Caki2 (cell line): ENCODE data around the gene LNPEP. TPM values are rescaled to one million over a fixed set of nuclear protein-coding genes. Genes with fewer than 3 reads are reported as not detected.
A peak's percentile ranks its signal among the peaks of the same experiment; 100 is the strongest.

Experiments used
- DNase-seq: peaks from one replicate; pipeline ENCODE4 v3.0.0-alpha.2; 2015; ENCODE audit warnings: low read depth
- in situ Hi-C: cut with HindIII; loops from 2 replicates; pipeline ENCODE4 v1.10.0; 2016; ENCODE audit warnings: low sequenced_read_pairs, low pct_unique_long_range_greater_than_20kb, mixed read lengths
- total RNA-seq: library from RNA; depleted of rRNA; stranded (reverse); fragments of >200 nt; shearing (Covaris generic); gene quantifications from 2 replicates; pipeline ENCODE4 v1.2.3, GENCODE V29; 2014; ENCODE audit warnings: low replicate concordance; rRNA removed

LNPEP gene
- 12.9 and 41.0 TPM in 2 replicates for total RNA-seq

DNA sequence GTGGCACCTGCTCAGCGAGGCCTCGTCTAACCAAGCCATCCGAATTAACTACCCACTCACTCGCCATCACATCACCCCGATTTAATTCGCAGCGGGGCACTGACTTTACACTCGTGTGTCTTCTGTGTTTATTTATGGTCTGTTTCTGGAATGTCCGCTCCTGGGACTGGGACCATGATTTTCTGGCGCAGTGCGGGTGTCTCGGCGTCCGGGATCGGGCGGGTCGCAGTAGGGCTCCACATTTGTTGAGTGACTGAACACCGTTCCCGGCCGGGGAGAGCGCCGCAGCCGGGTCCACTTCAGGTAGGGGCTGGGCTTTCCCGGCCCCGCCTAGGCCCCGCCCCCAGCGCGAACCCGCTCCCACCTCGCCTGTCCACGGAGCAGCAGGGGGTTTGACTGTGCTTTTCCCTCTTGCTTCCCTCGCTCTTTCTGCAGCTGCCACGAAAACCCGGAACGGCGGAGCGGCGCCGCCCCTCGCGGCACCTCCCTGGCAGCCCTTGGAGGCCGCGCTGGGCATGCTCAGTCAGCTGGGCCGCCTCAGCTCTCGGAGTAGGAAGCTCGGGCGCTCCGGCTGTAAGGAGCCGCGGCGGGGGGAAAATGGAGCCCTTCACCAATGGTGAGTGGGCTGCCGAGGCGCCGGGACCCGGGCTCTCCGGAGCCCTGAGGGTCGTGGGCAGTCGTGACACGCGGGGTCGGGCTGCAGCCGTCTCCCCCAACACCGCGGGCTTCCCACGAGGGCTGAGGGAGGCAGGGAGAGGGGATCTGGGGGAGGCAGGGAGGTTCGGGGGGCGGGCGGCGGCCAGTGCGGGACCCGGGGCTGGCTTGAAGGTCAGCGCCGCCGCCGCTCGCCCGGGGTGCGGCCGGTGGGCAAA is at the start of gene LNPEP:
TSS of gene LNPEP (plus strand) at position 522 of the 872 bp plus-strand sequence. CDS start at position 598, 76 bp downstream.
- peak; percentile 97 for DNase-seq
- in situ Hi-C loops = no loop called here

DNA sequence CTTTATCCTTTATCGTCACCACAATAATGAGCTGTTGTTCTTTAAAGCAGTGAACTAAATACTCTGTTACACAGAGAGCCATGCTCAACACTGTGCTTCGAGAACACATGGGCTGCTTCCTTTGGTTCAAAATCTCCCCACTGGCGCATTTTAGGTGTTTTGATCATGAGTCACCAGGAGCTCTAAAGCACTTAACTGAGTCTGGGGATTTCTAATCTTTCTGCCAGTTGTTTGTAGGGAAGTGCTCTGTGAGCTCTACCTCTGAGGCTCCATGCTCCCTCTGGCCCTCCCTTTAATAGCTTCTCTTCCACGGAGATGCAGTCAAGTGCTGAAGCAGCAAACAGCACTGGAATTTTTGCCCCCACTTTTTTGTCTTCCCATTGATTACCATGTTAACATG is 42.5 kb upstream of the LNPEP start:
- in situ Hi-C loops = no loop called here
- peak; percentile 54 for DNase-seq

DNA sequence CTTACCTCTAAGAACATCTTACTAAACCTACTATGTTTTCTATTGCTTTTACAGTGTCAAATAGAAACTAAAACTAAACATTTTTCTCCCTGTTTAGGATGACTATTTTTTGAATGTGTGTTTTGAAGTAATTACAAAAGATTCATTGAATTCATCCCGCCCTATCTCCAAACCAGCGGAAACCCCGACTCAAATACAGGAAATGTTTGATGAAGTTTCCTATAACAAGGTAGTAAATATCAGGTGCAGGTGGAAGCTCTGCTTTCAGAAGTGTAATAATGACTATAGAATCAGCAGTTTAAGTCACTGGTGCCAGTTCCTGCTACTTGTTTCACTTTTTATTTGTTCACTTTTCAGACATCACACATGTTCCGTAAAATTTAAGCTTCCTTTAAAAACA is 39.6 kb upstream of the LNPEP start:
- in situ Hi-C loops = no loop called here

DNA sequence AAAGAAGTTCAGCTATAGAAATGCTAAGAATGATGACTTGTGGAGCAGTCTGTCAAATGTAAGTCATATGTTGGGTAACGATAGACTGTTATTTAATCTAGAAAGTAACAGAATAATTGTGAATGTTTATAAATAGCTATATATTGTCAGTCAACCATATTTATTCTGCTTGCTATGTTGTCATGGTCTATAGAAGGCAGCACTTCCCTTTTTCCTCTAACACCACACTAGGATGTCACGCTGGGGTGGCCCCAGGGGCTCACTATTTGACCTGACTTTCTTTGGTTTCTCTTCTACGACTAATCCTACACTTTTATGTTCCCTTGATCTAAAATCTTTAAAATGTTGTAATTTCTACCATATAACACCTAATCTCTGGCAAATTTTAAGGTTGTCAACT is 39.1 kb upstream of the LNPEP start:
- no peak for DNase-seq
- in situ Hi-C loops = no loop called here

More for the DNA sequence above, 39.6 kb upstream of the LNPEP start:
- DNase-seq = no peak

DNA sequence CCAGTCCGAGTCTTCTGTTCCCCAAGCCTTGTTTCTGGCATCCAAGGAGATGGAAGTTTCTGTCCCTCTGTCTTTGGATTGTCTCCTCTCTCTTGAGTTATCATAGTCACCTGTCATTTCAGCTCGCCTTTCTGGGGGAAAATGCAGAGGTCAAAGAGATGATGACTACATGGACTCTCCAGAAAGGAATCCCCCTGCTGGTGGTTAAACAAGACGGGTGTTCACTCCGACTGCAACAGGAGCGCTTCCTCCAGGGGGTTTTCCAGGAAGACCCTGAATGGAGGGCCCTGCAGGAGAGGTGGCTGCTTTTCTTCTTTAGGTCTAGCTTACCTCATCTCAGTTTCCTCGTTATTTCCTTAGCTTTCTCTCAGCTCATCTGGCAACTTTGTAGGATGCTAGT is 34.5 kb upstream of the LNPEP start:
- no peak for DNase-seq
- in situ Hi-C loops = no loop called here

DNA sequence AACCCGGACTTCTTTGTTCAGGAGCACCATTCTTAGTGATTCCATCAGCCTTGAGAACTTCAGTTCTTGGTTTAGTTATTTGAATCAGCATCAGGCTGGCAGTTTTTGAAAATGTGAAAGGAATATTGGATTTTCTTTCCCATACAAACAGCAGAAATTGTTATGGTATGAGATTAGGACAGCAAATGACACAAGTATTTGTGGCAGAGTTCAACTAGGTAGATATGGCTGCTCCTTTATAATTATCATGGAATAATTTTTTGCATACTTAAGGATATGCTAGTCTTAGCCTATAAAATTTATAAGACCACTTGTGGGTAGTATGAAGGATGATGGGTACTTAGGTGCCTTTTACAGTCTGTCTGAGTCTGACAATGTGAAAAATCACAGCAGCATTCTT is 34.0 kb upstream of the LNPEP start:
- in situ Hi-C loops = no loop called here
- DNase-seq = no peak

DNA sequence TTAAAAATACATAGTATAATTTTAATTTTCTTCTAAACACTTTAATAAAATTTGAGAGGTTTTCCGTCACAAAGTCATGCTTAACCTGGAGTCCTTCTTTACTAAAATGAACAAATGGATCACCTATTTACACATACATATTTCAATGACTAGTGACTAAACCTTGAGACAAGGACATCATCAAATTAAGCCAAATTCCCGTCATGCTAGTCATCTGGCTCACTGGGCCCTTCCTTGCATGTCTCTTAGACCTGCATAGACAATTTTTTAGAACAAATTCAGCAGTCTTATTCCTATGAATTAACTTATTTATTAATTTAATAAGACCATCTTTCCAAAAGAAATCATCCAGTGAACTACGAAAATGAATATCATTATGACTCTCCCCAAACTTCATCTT is 33.0 kb upstream of the LNPEP start:
- in situ Hi-C loops = no loop called here

DNA sequence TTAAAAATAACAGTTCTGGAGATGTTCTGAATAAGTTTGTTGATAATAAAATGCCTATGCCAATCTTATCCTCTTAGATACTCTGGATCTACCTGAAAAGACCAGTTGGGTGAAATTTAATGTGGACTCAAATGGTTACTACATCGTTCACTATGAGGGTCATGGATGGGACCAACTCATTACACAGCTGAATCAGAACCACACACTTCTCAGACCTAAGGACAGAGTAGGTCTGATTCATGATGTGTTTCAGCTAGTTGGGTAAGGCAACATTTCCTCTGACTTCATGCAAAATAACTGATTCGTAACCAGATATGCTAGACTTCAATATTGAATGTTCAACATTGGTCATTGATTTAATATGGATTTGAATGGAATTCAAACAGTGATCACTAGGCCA is 32.6 kb upstream of the LNPEP start:
- in situ Hi-C loops = no loop called here
- DNase-seq = no peak

More for the DNA sequence above, 33.0 kb upstream of the LNPEP start:
- no peak for DNase-seq

DNA sequence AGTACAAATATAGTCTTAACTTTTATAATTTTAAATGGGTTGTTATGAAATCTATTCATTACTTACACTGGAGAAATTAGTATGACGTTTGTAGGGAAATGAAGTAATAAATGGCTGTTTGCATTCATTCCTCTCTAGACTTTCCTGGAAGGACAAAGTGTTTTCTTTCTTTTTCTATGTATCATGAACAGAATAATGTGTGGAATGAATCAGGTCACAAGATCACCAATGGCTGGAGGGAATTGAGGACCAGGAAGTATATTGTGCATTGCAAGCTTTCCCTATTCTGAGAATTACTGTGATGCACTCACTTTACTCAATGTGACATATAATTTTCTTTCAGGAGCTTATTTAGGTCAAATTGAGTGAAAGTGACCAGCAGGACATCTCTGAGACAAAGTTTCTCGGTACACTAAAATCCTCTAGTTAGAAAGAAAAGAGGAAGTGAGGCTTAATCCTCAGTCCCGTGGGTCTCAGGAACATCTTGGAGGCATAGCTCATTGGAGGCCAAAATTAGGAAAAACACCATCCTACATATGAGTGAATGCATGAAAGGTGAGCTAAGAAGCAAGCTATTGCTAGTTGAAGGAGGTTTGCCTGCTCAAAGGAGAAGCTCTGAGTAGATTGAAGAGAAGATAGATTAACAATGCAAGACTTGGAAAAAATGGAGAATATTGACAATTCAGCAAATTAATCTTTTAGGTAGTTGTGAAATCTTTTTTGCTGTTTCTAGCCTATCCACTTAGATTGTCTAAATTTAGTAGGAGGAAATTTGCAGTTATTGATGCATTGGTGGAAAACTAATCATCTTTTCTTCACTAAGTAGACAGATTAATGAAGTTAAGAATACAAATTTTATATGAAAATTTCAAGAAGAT is 31.6 kb upstream of the LNPEP start:
- in situ Hi-C loops = no loop called here
- DNase-seq = no peak

DNA sequence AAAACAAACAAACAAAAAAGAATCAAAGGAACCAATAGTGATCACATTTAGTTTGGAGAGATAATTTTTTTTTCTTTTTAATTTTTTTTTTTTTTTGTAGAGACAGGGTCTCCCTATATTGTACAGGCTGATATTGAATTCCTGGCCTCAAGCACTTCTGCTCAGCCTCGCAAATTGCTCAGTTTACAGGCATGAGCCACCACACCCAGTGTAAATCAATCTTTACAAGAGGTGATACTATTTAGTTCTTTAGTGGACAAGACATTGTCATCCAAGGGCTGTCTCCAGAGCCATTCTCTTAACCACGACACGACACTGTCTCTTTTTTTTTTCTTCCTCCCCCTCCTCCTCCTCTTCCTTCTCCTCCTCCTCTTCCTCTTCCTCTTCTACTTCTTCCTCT is 30.0 kb upstream of the LNPEP start:
- in situ Hi-C loops = no loop called here
- DNase-seq = no peak

DNA sequence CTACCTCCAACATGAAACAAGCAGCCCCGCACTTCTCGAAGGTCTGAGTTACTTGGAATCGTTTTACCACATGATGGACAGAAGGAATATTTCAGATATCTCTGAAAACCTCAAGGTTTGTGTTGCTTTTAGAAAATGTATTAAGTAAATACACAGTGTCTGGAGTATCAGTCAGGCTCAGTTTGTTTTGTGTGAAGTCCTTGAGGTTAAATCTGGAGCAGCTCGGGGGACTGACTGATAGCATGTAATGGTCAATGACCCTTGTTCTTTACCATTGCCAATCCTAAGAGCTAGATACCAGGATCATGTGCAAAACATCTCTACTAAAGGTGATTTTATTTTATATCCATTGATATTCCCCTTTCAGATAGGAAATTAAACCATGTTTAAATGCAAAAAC is 26.9 kb upstream of the LNPEP start:
- DNase-seq = no peak
- in situ Hi-C loops = no loop called here

DNA sequence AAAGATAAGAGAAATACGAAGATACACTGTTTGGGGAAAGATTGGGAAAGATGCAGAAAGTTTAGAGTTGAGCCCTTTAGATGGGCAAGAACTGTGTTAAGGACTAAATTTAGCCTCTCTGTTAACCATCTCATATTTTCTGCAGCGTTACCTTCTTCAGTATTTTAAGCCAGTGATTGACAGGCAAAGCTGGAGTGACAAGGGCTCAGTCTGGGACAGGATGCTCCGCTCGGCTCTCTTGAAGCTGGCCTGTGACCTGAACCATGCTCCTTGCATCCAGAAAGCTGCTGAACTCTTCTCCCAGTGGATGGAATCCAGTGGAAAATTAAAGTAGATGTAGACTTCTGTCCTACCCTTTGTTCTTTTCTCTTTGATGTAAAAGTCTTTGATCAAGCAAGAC is 26.4 kb upstream of the LNPEP start:
- DNase-seq = no peak
- in situ Hi-C loops = no loop called here

DNA sequence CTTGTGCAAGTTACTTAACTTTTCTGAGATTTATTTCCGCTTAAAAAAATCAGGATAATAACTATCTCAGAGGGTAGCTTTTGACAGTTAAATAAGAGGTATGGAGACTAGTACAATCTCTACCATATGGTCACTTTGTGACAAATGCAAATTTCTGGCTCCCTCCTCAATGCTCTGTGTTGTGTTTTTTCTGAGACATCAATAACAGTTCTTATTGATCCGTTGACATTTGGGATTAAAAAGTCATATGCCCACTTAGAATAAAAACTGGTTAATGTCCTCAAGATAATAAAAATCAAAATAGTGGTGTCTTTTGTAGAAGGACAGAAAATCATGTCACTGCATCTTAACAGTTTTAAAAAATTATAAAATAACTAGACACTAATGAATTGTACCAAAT is 24.7 kb upstream of the LNPEP start:
- in situ Hi-C loops = no loop called here
- no peak for DNase-seq

DNA sequence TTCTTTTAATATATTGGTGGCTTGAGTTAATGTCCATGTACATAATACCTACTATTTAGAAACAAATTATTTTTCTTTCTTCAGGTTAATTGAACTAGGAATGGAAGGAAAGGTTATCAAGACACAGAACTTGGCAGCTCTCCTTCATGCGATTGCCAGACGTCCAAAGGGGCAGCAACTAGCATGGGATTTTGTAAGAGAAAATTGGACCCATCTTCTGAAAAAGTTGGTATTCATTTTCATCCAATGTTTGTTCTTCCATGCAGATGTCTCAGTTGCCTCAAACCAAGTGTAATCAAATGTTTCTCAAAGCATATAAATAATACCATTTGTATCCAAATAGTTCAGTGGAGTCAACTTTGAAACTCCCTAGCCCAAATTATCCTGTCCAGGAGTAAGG is 22.6 kb upstream of the LNPEP start:
- in situ Hi-C loops = no loop called here
- no peak for DNase-seq

DNA sequence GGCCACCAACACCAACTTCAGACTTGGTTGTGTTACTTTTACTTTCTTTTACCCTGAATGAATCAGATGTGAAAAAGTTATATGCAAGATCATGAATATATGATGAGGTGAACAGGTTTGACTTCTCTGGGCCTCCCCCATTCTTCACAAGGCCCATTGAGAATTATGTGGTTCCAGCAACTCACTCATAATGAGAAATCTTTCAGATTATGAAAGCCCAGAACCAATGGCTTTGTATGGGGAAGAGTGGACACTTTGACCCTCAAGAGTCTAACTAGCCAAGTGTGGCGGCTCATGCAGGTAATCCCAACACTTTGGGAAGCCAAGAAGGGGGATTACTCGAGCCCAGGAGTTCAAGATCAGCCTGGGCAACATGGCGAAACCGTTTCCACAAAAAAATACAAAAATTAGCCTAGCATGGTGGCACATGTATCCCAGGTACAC is 16.1 kb upstream of the LNPEP start:
- DNase-seq = no peak
- in situ Hi-C loops = no loop called here

DNA sequence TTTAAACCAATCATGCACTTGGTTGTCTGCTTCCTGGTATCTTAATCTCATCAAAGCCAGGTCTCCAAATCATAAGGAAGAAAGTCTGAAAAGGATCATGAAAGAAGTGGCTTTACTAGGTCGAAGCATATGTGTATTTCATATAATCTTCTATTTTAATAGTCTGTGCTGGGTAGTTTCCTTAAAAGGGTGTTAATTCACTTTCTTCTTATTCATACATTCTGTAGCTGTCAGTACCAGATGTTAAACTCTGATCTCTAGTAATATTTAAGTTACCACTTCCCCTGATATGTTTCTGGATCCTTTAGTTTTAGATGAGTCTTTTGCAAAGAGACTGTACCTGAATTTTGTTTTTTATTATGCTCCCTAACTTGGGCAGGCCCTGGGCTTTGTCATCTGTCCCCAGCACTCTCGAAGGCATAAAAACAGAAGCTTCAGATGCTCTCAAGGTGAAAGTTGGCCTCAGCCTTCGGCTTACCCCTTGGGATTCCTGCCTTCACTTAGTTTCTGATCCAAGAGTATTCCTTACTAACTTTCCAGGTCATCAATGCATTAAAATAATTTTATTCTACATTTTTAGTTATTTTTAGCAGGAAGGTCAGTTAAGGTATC is 15.0 kb upstream of the LNPEP start:
- DNase-seq = no peak
- in situ Hi-C loops = no loop called here

DNA sequence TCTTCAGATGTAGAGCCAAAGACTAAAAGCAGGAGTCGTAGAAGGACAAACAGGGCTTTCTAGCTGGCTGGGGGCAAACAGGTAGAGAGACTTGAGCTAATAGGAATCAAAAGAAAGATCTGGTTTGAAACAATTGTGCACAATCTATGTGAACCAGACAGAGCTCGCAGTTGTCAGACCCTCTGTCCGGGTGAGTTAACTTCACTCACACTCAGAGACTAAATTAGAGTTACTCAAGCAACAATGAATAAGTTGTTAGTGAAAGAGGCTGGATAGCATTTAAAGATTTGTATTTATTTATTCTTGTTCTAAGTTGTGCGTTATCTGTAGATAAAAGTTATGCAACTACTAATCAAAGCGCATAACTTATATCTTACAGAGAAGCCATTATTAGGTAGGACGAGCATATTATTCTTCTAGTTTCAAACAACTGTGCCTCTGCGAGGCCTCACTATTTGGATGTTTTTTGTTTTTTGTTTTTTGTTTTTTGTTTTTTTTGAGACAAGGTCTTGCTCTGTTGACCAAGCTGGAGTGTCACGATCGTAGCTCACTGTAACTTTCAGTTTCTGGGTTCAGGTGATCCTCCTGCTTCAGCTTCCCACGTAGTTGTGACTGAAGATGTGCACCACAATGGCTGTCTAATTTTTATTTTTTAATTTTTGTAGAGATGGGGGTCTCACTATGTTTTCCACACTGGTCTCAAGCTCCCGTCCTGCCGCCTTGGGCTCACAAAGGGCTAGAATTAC is 13.2 kb upstream of the LNPEP start:
- in situ Hi-C loops = no loop called here
- DNase-seq = no peak

DNA sequence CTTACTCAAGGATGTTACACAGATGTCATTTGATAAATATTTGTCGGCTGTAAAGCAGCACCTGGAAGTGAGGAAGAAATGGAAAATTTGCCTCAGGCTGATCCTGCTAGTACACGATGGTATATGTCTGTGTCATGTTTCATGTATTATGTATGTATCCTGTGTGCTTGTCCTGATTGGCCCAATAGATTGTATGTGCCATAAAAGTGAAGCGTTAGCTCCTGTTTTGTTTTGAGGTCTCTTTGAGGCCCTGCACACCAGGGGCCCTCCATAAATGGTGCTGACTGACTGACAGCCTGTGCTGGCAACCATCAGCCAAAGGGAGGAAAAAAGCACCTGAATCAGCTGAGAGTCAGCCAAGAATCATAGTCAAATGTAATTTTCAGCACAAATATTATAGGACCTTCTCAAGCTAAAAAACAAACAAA is 11.8 kb upstream of the LNPEP start:
- DNase-seq = no peak
- in situ Hi-C loops = no loop called here
